K562 (cell line): ENCODE data around the gene EVI5. TPM values are rescaled to one million over a fixed set of nuclear protein-coding genes. Genes with fewer than 3 reads are reported as not detected.

Experiments used
- CHD1 ChIP-seq: fragments of 200-600 bp; sonication (generic); IDR thresholded peaks from one replicate; pipeline ENCODE4 v1.6.1; 2012; ENCODE audit warnings: mild to moderate bottlenecking, moderate library complexity, low read length, inconsistent platforms
- DNMT1 ChIP-seq: fragments of 450-650 bp; IDR thresholded peaks from 2 replicates; pipeline ENCODE4 v1.6.1; 2016; ENCODE audit warnings: antibody characterized with exemption, mild to moderate bottlenecking
- E2F4 ChIP-seq: sonication (generic); formaldehyde crosslinking; IDR thresholded peaks from 2 replicates; pipeline ENCODE4 v1.8.0; 2022; ENCODE audit warnings: mild to moderate bottlenecking, low read depth, missing genetic modification reagents
- ELF2 ChIP-seq: fragments of 250-450 bp; sonication (Bioruptor Pico); IDR thresholded peaks from 2 replicates; pipeline ENCODE4 v1.5.0; 2021; ENCODE audit warnings: mild to moderate bottlenecking
- ELF4 ChIP-seq: fragments of 450-650 bp; formaldehyde crosslinking; IDR thresholded peaks from 2 replicates; pipeline ENCODE4 v1.4.0; 2022; ENCODE audit warnings: missing genetic modification characterization
- HMG20B ChIP-seq: fragments of 250-450 bp; sonication (Bioruptor Pico); IDR thresholded peaks from 2 replicates; pipeline ENCODE4 v1.5.0; 2021; ENCODE audit warnings: mild to moderate bottlenecking
- MTA3 ChIP-seq: fragments of 450-650 bp; formaldehyde crosslinking; IDR thresholded peaks from 2 replicates; pipeline ENCODE4 v1.6.1; 2017; ENCODE audit warnings: mild to moderate bottlenecking, borderline replicate concordance
- MYC ChIP-seq, 2 experiments: fragments of 250-450 bp in 1 of 2; sonication (Bioruptor Pico) in 1 of 2; IDR thresholded peaks; 2 replicates each; pipeline versions ENCODE4 v1.5.1 to v1.6.1; 2012 to 2021; ENCODE audit warnings: low read depth in 2 of 2, borderline replicate concordance in 1 of 2, improper control_type of control experiment in 1 of 2, low read length in 1 of 2, mild to moderate bottlenecking in 1 of 2, moderate library complexity in 1 of 2
- NKRF ChIP-seq: fragments of 450-650 bp; IDR thresholded peaks from 2 replicates; pipeline ENCODE4 v1.6.1; 2016; ENCODE audit warnings: borderline replicate concordance
- SFPQ ChIP-seq: fragments of 200-400 bp; formaldehyde crosslinking; IDR thresholded peaks from 2 replicates; pipeline ENCODE4 v1.6.1; 2017; ENCODE audit warnings: mild to moderate bottlenecking, low read depth, low read length, moderate library complexity
- SMARCC2 ChIP-seq: fragments of 450-650 bp; IDR thresholded peaks from 2 replicates; pipeline ENCODE4 v1.6.1; 2017; ENCODE audit warnings: antibody characterized with exemption, moderate library complexity, mild to moderate bottlenecking, low read depth
- SRSF7 ChIP-seq: fragments of 200-400 bp; formaldehyde crosslinking; optimal IDR thresholded peaks from 2 replicates; pipeline ENCODE3; 2017; ENCODE audit warnings: mild to moderate bottlenecking, low read depth, low read length
- THAP12 ChIP-seq: fragments of 250-450 bp; sonication (Bioruptor Pico); IDR thresholded peaks from 2 replicates; pipeline ENCODE4 v1.9.0; 2021; ENCODE audit warnings: mild to moderate bottlenecking, inconsistent platforms
- ZNF316 ChIP-seq: fragments of 450-650 bp; IDR thresholded peaks from 2 replicates; pipeline ENCODE4 v1.6.1; 2016
- ZNF609 ChIP-seq: sonication (generic); formaldehyde crosslinking; IDR thresholded peaks from 2 replicates; pipeline ENCODE4 v1.8.1; 2023; ENCODE audit warnings: missing genetic modification reagents, mild to moderate bottlenecking, borderline replicate concordance
- polyA plus RNA-seq, 8 experiments: library from polyadenylated mRNA; depleted of rRNA in 4 of 8; stranded (reverse) in 5 of 8; unstranded in 3 of 8; fragments of >200 nt; fragmentation: Nextera tagmentation in 2 of 8; fragmentation: Illumina TruSeq in 1 of 8; extraction: Ambion mirVana in 2 of 8; extraction: Trizol in 1 of 8; gene quantifications; 2 replicates each; pipeline versions ENCODE4 v1.2.1 to v1.2.3, GENCODE V29; 2011 to 2014; ENCODE audit warnings: inconsistent platforms in 1 of 8, missing spikeins in 1 of 8
- total RNA-seq, 7 experiments: library from RNA; depleted of rRNA in 6 of 7; stranded (reverse); fragments of >200 nt in 6 of 7; fragmentation: Illumina TruSeq in 2 of 7; extraction: Trizol in 2 of 7; gene quantifications; 2 replicates each; pipeline versions ENCODE4 v1.2.1 to v1.2.3, GENCODE V29; 2011 to 2021; ENCODE audit warnings: low replicate concordance in 1 of 7

The EVI5 gene
- total and polyA plus RNA-seq, 9 of the 15 experiments (the other 6 are each of a cell fraction or from before 2014, with no cell fraction given): 1.7 to 50.1 (median 13.7) TPM

- TF ChIP-seq ELF4 (CRISPR knock-in tag): peak; percentile 65; the same call in 1 of the 2 replicates
- no peak for TF ChIP-seq MTA3
- 0 out of 2 replicates have a peak, but pooled peaks have one; percentile 33 for TF ChIP-seq NKRF
- TF ChIP-seq SMARCC2: no peak
- 0 out of 2 replicates have a peak, but pooled peaks have one; percentile 79 for TF ChIP-seq DNMT1
- peak; percentile 96 for TF ChIP-seq ZNF316
- no peak for TF ChIP-seq SRSF7
- no peak for TF ChIP-seq THAP12 (CRISPR knock-in tag)
- no peak for TF ChIP-seq HMG20B (CRISPR knock-in tag)
- TF ChIP-seq ZNF609 (CRISPR knock-in tag): no peak
- TF ChIP-seq CHD1: no peak
- TF ChIP-seq E2F4 (CRISPR knock-in tag): no peak
- no peak for TF ChIP-seq ELF2
- no peak for TF ChIP-seq SFPQ
- no peak for TF ChIP-seq MYC (IDR thresholded peaks at IDR 0.05; ENCODE audit: low read depth, low read length)
- no peak for TF ChIP-seq MYC (CRISPR knock-in tag; IDR thresholded peaks at IDR 0.05; ENCODE audit: borderline replicate concordance, low read depth)
Observed at GRCh38 chr1:92792340-92792782, 7.5 kb upstream of the EVI5 start (continued).
